RWPE2 (cell line): ENCODE results near the gene GPR146.
A peak's percentile ranks its signal among the peaks of the same experiment; 100 is the strongest.

ENCODE experiments used
- ATAC-seq: fragments of 200-7000 bp; cut with Tn5 transposase; 3 replicates; pipeline ENCODE4 v1.9.1; 2021; ENCODE audit warnings: low read depth
- DNase-seq: peaks from one replicate; pipeline ENCODE4 v3.0.0-alpha.2; 2020; ENCODE audit warnings: low spot score
- H3K27ac ChIP-seq: fragments of 450-650 bp; 2 replicates; pipeline ENCODE4 v1.5.1; 2017; ENCODE audit warnings: mild to moderate bottlenecking; ENCODE audit not compliant: poor library complexity, severe bottlenecking
- H3K27me3 ChIP-seq: fragments of 250-450 bp; sonication (Bioruptor Pico); 2 replicates; pipeline ENCODE4 v1.5.1; 2021; ENCODE audit warnings: mild to moderate bottlenecking, moderate library complexity; ENCODE audit not compliant: insufficient read depth, poor library complexity, severe bottlenecking
- H3K36me3 ChIP-seq: fragments of 250-450 bp; sonication (Bioruptor Pico); 2 replicates; pipeline ENCODE4 v1.5.1; 2020; ENCODE audit warnings: low read depth, mild to moderate bottlenecking, moderate library complexity
- H3K4me1 ChIP-seq: fragments of 250-450 bp; sonication (Bioruptor Pico); 2 replicates; pipeline ENCODE4 v1.5.1; 2021; ENCODE audit warnings: mild to moderate bottlenecking, moderate library complexity; ENCODE audit not compliant: insufficient read depth, poor library complexity, severe bottlenecking
- H3K4me3 ChIP-seq: fragments of 250-450 bp; sonication (Bioruptor Pico); 2 replicates; pipeline ENCODE4 v1.5.1; 2021; ENCODE audit warnings: mild to moderate bottlenecking, moderate library complexity; ENCODE audit not compliant: severe bottlenecking
- H3K9me3 ChIP-seq: fragments of 250-450 bp; sonication (Bioruptor Pico); 2 replicates; pipeline ENCODE4 v1.5.1; 2021; ENCODE audit warnings: mild to moderate bottlenecking, moderate library complexity; ENCODE audit not compliant: severe bottlenecking
- CTCF ChIP-seq: fragments of 450-650 bp; IDR thresholded peaks from one replicate; pipeline ENCODE4 v1.5.1; 2017; ENCODE audit warnings: mild to moderate bottlenecking, moderate library complexity; ENCODE audit not compliant: poor library complexity, severe bottlenecking

The GPR146 gene

GRCh38 chr7:1020849-1021251, 23.5 kb upstream of the GPR146 start:
- Histone ChIP-seq H3K27me3 (no peaks in the 10 kb centered on the region), H3K27ac (no peak overlapping the region), H3K4me3 (no peak overlapping the region), H3K9me3 (no peaks in the 10 kb centered on the region), H3K36me3 (peaks cover 15% of the 10 kb centered on the region), H3K4me1 (no peaks in the 10 kb centered on the region)
- DNase-seq: no peak
- ATAC-seq: 0 out of 3 replicates have a peak, but pooled peaks have one; percentile 11
- TF ChIP-seq CTCF: peak; percentile 5

GRCh38 chr7:1021366-1021765, 23.0 kb upstream of the GPR146 start:
- H3K9me3 ChIP-seq: no peaks in the 10 kb centered on the region
- H3K4me3 ChIP-seq: no peak overlapping the region
- no peak for TF ChIP-seq CTCF
- no peaks in the 10 kb centered on the region for H3K27me3 ChIP-seq
- no peak for DNase-seq
- H3K36me3 ChIP-seq: peaks cover 20% of the 10 kb centered on the region
- ATAC-seq: no peak
- H3K4me1 ChIP-seq: no peaks in the 10 kb centered on the region
- no peak overlapping the region for H3K27ac ChIP-seq

- no peak for DNase-seq
- Histone ChIP-seq H3K27ac (no peak overlapping the region), H3K4me1 (no peaks in the 10 kb centered on the region), H3K36me3 (peaks cover 25% of the 10 kb centered on the region), H3K27me3 (no peaks in the 10 kb centered on the region), H3K9me3 (no peaks in the 10 kb centered on the region), H3K4me3 (no peak overlapping the region)
- no peak for TF ChIP-seq CTCF
- no peak for ATAC-seq
Observed at GRCh38 chr7:1021931-1022330, 22.4 kb upstream of the GPR146 start.

- no peaks in the 10 kb centered on the region for H3K27me3 ChIP-seq
- no peak overlapping the region for H3K4me3 ChIP-seq
- H3K9me3 ChIP-seq: no peaks in the 10 kb centered on the region
- peaks cover 25% of the 10 kb centered on the region for H3K36me3 ChIP-seq
- TF ChIP-seq CTCF: no peak
- H3K4me1 ChIP-seq: no peaks in the 10 kb centered on the region
- ATAC-seq (no peak), DNase-seq (no peak)
- no peak overlapping the region for H3K27ac ChIP-seq
Observed at GRCh38 chr7:1022356-1022755, 22.0 kb upstream of the GPR146 start.

- DNase-seq (no peak), ATAC-seq (no peak)
- TF ChIP-seq CTCF: no peak
- no peaks in the 10 kb centered on the region for H3K9me3 ChIP-seq
- H3K4me3 ChIP-seq: no peak overlapping the region
- H3K36me3 ChIP-seq: peaks cover 25% of the 10 kb centered on the region
- H3K27ac ChIP-seq: no peak overlapping the region
- H3K27me3 ChIP-seq: no peaks in the 10 kb centered on the region
- no peaks in the 10 kb centered on the region for H3K4me1 ChIP-seq
Observed at GRCh38 chr7:1022801-1023465, 21.4 kb upstream of the GPR146 start.
